GM19438 (cell line): ENCODE data around the gene CORIN.
"Not testable (repeated sequence)": the region's sequence is repeated elsewhere in the genome, so short reads cannot be mapped to it uniquely, and the experiment has no call there.

Experiments
- ATAC-seq: cut with Tn5 transposase; IDR thresholded peaks from one replicate; pipeline ENCODE4 v1.9.1; 2021; ENCODE audit warnings: low read depth; ENCODE audit not compliant: unreplicated experiment

The CORIN gene

DNA sequence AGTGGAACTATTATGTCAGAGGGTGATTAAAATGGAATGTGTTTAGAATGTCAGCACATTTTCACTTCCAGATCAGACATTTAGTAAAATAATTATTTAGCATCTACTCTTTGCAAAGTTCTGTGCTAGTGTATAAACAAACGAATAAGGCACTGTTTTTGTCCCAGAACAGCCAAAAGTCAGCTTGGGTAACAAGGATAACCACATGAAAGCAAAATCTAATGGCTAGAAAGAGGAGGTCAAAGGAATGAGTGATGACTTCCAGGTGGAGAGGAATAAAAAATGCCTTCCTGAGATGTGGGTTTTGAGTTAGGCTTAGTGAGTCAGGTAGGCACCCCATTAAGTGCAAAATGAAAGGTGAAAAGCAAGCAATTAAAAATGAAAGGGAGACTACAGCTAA, 240.2 kb downstream of the CORIN start:
- no peak for ATAC-seq

DNA sequence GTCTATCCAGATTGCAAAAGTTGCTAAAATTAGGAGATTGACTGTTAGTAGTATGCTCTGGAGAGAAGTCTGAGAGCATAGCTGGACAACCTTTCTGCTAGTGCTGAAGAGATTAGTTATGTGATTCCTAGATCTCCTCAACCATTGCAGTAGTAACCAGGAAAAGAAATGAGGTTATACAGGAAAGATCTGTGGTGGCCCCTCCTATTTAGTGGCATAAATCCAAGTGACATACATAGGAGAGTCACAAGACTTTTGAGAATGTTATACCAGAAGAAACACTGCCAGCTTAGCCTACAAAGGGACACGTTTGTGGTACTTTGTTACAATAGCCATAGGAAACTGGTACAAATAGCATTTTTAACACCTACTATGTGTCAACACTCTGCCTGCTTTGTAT, 247.5 kb downstream of the CORIN start:
- ATAC-seq = no peak

DNA sequence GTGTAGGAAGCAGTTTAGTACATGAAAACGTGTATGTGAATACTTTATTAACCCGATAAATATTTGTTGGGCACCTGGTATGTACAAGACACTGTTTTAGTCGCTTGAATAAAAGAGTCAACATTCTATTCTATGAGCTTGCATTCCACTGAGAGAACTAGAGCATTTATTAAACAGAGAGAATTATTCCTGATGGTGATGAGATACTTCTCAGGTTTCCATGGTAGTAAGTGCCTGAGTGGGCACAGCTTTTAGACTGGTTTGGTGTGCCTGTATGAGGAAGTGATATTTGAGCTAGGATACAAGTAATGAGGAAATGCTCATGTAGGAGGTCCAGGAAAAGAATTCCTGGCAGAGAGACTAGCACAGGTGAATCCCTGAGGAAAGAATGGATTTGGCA, 258.6 kb downstream of the CORIN start:
- ATAC-seq = no peak

DNA sequence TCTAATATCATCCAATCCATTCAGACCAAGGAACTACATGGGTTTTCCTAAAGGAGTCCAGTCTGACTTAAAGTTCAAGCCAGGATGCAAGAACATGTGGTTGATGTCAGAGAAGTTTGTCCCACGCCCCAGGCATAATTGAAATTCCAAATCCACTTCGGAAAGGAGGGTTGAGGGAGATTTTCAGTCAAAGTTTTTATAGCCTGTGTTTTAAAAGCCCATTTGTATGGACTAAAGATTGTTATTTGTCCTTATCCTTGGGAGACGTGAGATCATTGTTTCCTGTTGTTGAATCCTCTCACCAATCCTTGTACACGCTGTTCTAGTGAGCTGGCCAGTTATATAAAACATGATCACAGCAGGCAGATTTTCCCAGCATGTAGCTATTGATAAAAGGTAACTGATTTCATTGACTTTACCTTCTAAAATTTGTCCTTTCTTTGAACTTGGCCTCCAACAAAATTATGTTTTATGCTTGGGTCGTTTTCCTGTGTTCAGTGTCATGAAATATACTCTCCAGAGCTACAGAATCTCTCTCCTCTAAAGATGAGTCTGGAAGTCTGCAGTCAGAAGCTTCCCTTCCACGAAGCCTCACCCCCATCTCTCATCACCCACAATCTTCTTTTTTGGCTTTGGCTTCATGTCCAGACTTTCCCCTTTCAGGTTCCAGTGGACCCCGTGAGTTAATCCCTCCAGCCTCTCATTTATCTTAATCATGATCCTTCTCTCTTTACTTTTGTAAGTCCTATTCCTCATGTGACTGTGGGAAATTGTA, 259.9 kb downstream of the CORIN start:
- no peak for ATAC-seq

DNA sequence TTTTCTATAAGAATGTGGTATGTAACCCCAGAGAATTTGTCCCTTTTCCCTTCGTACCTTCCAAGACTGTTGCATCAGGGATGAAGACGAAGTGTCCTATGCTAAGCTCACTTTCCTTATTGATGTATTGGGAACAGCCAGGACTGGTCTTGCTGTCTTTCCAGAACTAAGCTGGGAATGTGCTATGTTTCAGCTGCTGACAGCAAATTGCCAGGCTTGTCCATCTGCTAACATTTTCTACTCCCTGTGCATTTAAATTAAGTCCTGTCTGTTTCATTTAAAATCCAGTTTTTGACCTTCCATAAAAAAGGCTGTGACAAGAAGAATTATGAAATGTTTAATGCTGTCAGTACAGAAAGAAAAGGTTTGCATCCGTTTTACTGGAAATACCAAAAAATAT, 264.9 kb downstream of the CORIN start:
- no peak for ATAC-seq

DNA sequence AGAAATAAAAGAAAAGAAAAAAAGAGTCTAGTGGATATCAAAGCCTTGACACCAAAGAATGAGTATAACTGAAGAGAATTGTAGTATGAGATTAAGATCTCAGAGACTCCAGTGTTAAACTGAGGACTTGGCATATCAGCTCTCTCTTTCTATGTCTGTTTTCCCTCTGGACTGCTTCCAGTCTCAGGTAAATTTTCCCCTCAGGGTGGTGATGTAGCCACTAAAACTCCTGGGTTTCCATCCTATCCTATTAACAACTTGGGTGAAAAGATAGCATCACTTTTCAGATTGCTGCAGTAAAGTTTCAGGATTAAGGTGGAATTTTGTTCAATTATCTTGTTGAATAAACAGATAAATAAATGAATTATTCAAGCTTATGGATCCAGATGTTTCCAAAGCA, 267.1 kb downstream of the CORIN start:
- no peak for ATAC-seq

DNA sequence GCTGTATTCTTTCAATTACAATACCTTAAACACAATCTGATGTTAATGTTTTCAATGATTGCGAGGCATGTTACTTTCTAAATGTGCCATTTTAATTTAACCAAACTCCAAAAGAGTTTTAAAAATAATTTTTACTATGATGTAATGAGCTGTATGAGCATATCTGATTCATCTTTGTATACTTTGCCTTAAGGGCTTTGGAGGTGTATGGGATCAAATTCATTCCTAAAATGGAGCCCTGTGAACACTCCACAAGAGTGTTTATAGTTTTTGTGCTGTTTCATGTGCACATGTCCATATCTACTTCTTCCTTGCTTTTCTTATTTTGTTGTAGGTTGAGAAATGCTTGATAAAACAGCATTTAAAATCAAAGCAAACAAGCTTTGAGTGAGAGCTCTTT, 270.4 kb downstream of the CORIN start:
- no peak for ATAC-seq

DNA sequence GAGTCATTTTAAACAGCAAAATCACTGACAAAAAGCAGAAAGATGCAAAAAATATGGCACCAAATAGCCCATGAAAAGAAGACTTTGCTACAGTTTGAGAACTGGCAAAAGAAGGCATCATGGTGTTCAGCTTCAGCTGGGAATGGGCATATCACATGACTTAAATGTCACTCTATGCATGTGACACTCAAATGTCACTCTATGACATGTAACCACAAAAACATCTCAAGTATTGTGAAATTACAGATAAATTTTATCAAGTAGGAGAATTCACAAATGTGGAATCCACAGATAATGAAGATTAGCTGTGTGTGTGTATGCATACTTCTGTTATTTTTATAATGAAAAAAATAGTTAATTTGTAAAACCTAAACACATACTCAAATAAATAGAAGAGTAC, 270.9 kb downstream of the CORIN start:
- ATAC-seq = no peak

DNA sequence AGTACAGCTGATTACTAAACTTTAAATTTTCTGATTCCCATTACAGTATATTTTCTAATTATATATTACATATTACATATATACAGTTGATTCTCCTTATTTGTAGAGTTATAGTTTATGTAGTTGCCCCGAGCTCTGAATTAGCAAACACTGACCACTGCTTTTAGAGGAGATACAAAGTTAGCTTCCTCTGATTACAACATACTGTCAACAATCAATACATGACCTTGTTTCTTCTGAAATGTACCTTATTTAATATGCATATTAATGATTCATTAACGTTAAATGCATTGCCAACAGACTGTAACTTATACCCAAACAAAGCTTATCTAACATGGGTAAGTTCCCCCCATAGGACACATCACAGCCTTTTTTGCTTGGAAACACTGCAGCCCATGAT, 271.3 kb downstream of the CORIN start:
- ATAC-seq = no peak

DNA sequence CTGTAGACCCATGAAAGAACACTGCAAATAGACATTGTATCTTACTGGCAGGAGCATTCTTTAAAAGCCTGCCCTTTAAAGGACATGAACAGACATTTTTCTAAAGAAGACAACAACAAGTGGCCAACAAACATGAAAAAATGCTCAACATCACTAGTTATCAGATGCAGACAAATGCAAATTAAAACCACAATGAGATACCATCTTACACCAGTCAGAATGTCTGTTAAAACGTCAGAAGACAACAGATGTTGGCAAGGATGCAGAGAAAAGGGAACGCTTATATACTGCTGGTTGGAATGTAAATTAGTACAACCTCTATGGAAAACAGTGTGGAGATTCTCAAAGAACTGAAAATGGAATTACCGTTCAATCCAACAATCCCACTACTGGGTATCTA, 275.6 kb downstream of the CORIN start:
- no peak for ATAC-seq

DNA sequence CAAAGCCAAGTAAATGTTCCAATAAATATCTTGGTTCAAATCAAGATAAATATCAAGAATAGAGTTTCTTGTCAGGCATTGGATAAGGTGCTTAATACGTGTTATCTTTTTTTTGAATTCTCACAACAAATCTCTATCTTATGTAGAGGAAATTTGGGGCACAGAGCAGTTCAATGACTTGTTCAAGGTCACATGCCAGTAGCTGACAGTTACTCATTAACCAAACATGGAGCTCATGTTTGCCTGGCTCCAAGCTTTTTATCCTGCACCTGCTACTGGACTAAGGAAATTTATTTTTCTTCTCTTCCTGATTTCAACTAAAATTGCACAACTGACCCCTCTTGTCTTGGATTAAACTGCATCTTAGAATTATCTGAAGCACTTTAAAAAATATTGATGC, 276.5 kb downstream of the CORIN start:
- no peak for ATAC-seq

DNA sequence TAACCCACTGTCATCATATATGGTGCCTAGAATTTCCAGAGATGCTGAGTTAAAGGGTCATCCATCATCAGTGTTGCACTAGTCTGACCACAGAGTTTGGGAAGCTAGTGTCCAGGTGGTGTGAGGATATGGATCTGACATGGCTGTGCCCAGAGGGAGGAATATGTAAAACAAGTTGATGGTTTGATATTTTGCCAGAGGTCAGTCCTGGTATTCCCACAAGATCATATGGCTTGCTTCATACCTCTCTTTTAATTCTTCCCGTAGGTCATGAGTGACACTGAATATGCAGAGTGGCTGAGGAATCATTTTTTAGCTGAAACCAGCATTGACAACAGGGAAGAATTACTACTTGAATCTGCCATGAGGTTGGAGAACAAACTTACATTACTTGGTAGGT, 277.2 kb downstream of the CORIN start:
- no peak for ATAC-seq

DNA sequence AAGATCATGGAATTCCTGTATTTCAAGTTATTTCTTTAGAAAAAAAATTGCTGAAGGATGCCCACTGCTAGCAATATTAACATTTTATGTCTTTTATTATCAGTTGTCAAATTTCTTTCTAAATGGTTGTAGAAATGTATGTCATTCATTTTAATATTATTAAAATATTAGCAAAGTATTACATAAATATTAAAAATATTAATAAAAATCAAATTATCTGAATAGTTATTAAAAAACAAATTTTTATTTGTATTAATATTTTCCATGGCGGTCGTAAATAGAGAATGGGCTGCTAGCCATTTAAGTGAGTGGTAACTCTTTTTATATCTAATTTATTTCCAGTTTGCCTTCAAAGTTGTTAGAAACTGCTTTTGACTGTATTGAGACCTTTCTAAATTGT, 280.6 kb downstream of the CORIN start:
- no peak for ATAC-seq

DNA sequence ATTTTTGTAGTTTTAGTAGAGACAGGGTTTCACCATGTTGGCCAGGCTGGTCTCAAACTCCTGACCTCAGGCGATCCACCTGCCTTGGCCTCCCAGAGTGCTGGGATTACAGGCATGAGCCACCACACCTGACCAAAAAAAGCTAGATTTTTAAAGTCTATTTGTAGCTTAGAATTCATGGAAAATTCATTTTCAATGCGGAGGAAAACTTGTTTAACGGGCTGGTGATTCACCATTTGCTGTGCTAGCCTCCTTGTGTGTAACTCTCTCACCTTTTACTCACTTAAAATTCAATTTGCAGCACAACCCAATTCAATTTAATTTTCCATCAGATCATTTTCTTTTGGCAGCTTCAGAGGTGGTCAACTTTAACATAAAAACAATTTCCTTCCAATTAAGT, 281.9 kb downstream of the CORIN start:
- not testable (repeated sequence) for ATAC-seq

DNA sequence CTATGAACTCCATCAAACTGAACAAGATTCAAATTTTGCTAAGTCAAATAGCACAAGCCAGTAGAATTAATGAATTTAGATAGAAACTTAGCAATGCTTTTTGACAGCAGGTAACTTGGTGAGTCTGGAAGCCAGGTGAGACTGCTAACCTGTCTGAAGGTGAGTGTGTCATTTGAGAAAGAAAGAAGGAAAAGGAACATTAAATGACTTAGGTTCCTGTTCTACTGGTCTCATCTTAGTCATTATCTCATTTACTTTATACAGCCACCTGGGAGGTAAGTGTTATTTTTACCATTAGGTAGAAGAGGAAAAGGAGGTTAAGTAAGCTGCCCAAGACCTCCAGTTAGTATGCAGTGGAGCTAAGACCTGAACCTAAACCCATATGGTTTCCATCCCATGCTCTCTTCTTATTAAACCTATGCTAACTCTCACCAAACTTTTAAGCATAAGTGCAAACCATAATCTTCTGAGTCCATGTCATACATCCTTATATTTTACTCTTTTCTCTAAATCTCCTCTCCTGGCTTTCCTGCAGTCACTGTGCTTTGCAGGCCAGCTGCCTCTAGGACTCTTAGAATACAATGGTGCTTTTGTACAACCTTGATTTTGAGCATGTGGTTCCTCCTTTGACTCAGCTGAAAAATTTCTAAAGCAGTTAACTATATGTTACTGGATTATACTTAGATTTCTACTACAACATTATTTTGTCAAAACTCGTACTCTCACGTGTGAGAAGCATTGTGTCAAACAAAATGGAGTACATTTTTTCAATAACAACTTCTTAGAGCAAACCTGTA, 284.3 kb downstream of the CORIN start:
- no peak for ATAC-seq

DNA sequence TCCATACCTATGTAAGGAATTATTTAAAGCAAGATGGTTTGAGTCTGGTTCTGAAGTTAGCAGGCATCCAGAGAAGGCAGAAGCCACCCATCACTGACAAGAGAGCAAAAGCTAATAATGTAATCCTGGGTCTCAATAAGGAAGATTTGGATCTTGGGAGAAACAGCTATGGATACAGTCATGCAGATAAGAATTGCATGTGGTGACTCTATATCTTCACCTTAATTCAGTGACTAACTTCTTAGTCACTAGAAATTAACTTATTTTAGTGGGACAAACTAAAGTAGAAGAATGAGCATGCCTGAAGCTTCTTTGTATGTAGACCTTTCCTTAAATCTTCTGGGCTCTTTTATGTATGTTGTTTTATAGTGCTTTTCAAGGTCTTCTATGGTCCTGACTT, 286.2 kb downstream of the CORIN start:
- no peak for ATAC-seq

DNA sequence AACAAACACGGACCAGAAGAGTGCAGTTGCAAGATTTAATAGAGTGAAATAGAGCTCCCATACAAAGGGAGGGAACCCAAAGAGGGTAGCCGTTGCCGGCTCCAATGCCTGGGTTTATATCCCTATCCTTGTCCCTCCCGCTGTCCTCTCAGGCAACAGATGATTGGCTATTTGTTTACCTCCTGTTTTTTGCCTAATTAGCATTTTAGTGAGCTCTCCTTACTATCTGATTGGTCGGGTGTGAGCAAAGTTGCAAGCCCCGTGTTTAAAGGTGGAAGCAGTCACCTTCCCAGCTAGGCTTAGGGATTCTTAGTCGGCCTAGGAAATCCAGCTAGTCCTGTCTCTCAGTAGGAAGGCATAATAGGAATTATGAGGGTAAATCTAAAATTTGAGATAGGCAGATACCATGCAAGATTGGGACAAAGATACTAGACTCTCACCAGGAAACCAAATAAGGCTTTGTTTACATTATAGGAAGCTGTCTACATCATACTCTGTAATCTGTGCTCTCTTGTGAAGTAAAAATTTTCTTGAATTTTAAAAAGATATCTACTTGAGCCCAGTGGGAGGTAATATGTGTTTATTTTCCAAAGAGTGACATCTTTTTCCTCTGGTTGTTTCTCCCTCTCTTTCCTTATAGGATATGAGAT, 286.8 kb downstream of the CORIN start:
- no peak for ATAC-seq

DNA sequence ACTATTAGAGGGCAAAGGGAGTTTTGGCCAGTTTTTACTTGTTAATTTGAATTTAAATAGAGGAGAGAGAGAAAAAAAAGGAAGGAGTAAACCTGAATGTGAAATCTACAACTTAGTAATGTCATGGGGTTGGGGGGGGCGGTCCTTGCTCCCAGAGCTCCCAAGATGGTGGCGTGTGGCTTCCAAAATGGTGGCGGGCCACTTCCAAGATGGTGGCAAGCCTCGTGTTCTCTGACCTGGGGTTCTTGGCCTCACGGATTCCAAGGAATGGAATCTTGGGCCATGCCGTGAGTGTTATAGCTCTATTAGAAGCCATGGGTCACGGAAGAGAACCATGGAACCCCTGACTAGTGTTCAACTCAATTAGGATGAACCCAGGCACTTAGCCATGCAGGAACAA, 287.5 kb downstream of the CORIN start:
- not testable (repeated sequence) for ATAC-seq
